Osteocyte (in vitro differentiated cells): ENCODE data around the gene CDH23. TPM values are rescaled to one million over a fixed set of nuclear protein-coding genes. Genes with fewer than 3 reads are reported as not detected.

ENCODE experiments used
- DNase-seq: peaks from one replicate; pipeline ENCODE4 v3.0.0; 2021; ENCODE audit warnings: mixed read lengths; ENCODE audit not compliant: unreplicated experiment; ENCODE audit errors: extremely low spot score
- H3K27ac Mint-ChIP-seq: one replicate; pipeline ENCODE4 v1.8.0; 2021; ENCODE audit warnings: mild to moderate bottlenecking, mixed read lengths; ENCODE audit not compliant: unreplicated experiment
- H3K27me3 Mint-ChIP-seq: one replicate; pipeline ENCODE4 v1.8.0; 2021; ENCODE audit warnings: mixed read lengths; ENCODE audit not compliant: unreplicated experiment
- H3K36me3 Mint-ChIP-seq: one replicate; pipeline ENCODE4 v1.8.0; 2021; ENCODE audit warnings: mixed read lengths; ENCODE audit not compliant: unreplicated experiment
- H3K4me1 Mint-ChIP-seq: one replicate; pipeline ENCODE4 v1.8.0; 2021; ENCODE audit warnings: mixed read lengths; ENCODE audit not compliant: unreplicated experiment
- H3K4me3 Mint-ChIP-seq: one replicate; pipeline ENCODE4 v1.8.0; 2021; ENCODE audit warnings: mild to moderate bottlenecking, moderate library complexity, mixed read lengths; ENCODE audit not compliant: unreplicated experiment
- H3K9me3 Mint-ChIP-seq: one replicate; pipeline ENCODE4 v1.8.0; 2021; ENCODE audit warnings: mixed read lengths; ENCODE audit not compliant: unreplicated experiment
- total RNA-seq: library from RNA; stranded (reverse); gene quantifications from 2 replicates; pipeline ENCODE4 v1.2.1, GENCODE V29; 2021
- TF ChIP-seq, protein P1 (sequence below): fragments of 200-600 bp; sonication (generic); IDR thresholded peaks from 2 replicates; pipeline ENCODE4 v1.5.0; 2021; ENCODE audit warnings: antibody characterized with exemption, mild to moderate bottlenecking, moderate library complexity

Gene CDH23
- total RNA-seq, 1 donor from 2014 or later = not detected

DNA sequence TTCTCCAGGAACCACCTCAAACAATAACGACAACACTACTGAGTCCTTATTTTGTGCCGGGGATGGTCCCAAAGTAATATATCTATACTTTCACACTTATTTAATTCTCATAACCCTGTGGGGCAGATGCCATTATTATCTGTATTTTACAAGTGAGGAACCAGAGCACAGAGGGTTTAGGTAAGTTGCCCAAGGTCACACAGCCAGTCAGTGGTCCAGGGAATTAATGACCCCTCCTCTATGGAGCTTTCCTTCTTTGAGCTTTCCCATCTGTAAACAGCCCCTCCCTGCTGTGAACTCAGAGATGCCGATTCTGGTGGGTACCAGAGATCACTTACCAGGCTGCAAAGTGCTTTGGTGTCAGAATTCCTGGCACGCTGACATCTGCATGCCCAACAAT, 217.2 kb downstream of the CDH23 start:
- no peak for DNase-seq
- Mint-ChIP-seq H3K27ac (no peak overlapping the region), H3K4me1 (no peaks in the 10 kb centered on the region), H3K27me3 (peaks cover 34% of the 10 kb centered on the region), H3K36me3 (no peaks in the 10 kb centered on the region), H3K4me3 (no peak overlapping the region), H3K9me3 (no peaks in the 10 kb centered on the region)
- TF ChIP-seq, protein P1, sequence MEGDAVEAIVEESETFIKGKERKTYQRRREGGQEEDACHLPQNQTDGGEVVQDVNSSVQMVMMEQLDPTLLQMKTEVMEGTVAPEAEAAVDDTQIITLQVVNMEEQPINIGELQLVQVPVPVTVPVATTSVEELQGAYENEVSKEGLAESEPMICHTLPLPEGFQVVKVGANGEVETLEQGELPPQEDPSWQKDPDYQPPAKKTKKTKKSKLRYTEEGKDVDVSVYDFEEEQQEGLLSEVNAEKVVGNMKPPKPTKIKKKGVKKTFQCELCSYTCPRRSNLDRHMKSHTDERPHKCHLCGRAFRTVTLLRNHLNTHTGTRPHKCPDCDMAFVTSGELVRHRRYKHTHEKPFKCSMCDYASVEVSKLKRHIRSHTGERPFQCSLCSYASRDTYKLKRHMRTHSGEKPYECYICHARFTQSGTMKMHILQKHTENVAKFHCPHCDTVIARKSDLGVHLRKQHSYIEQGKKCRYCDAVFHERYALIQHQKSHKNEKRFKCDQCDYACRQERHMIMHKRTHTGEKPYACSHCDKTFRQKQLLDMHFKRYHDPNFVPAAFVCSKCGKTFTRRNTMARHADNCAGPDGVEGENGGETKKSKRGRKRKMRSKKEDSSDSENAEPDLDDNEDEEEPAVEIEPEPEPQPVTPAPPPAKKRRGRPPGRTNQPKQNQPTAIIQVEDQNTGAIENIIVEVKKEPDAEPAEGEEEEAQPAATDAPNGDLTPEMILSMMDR = no peak

DNA sequence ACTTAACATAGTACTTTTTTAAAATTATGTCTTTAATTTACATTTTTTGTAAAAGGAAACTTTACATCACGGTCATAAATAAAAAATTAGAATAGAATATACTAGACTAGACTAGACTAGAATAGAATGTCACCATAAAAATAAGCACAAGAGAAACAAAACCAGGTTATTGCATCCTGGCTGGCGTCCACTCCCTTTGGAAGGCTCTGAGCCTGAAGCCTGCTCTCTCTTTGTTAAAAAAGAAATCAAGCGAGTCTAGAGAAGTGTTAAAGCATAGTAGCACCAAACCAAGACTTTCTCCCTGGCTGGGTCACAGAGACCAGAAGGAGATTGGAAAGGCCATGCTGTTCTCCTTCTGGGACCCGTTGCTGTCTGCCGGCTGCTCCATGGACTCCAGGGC, 218.2 kb downstream of the CDH23 start:
- peaks cover 32% of the 10 kb centered on the region for H3K27me3 Mint-ChIP-seq
- H3K9me3 Mint-ChIP-seq = no peaks in the 10 kb centered on the region
- no peak overlapping the region for H3K4me3 Mint-ChIP-seq
- H3K36me3 Mint-ChIP-seq = no peaks in the 10 kb centered on the region
- DNase-seq = no peak
- no peak overlapping the region for H3K27ac Mint-ChIP-seq
- no peaks in the 10 kb centered on the region for H3K4me1 Mint-ChIP-seq
- TF ChIP-seq, protein P1 = no peak

DNA sequence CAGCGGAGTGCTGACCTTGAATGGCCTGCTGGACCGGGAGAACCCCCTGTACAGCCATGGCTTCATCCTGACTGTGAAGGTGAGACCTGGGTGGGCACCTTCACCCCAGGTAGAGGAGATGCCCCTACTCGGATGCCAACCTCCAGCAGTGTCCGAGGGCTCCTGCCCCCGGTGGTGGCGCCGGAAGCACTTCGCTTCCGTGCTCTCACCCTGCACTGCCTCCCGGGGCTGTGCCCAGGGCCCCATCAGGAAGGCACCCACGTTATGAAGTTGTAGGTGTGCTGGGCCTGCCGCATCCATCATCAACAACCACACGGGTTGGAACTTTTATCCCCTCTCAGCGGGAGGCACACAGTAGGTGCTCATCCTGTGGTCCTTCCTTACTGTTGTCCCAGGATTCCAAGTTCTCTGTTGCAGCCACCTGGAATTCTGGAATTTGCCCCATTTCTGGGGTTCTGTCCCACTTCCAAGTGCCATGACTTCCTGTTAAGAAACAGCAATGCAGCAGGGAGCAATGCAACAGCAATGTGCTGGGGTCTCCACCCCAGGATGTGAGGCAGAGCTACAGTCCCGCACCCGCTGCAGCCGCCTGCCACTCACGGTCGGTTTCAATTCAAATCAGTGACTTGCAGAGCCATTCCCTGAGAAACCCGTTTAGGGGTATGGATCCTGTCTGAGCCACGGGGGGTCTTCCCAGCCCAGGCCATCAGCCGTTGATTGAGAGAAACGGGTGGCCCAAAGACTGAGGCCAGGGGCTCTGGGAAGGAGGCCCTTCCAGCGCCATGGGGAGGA, 219.0 kb downstream of the CDH23 start:
- H3K36me3 Mint-ChIP-seq = no peaks in the 10 kb centered on the region
- no peak overlapping the region for H3K4me3 Mint-ChIP-seq
- no peak overlapping the region for H3K27ac Mint-ChIP-seq
- H3K4me1 Mint-ChIP-seq = no peaks in the 10 kb centered on the region
- no peak for DNase-seq
- TF ChIP-seq, protein P1 = no peak
- peaks cover 32% of the 10 kb centered on the region for H3K27me3 Mint-ChIP-seq
- H3K9me3 Mint-ChIP-seq = no peaks in the 10 kb centered on the region

DNA sequence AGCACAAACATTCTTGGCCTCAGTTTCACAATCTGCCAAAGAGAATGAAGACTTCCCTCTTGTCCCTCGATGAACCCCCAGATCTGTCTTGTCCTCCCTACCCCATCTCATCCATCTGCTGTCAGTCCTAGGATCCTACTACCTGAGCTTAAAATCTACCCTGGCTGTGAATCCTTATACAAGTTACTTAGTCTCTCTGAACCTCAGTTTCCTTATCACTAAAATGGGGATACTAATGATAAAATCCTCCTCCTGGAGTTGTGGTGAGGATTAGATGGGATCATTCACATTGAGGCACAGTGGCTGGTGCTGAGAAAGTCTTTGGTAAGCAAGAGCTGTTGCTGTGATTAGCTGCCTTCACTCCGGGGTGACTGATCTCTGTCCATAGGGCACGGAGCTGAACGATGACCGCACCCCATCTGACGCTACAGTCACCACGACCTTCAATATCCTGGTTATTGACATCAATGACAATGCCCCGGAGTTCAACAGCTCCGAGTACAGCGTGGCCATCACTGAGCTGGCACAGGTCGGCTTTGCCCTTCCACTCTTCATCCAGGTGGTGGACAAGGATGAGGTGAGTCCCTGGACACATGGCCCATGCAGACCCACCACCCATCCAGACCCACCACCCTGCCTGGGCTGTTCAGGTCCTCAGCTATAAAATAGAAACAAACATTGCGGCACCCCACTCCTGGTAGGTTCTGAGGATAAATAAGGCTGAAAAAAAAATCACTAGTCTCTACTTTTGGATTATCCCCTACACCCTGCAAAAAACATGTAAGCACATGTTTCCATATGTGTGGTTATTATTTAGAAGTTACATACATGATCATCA, 220.3 kb downstream of the CDH23 start:
- no peaks in the 10 kb centered on the region for H3K36me3 Mint-ChIP-seq
- TF ChIP-seq, protein P1 = no peak
- no peak overlapping the region for H3K27ac Mint-ChIP-seq
- H3K27me3 Mint-ChIP-seq = peaks cover 21% of the 10 kb centered on the region
- no peak for DNase-seq
- no peaks in the 10 kb centered on the region for H3K9me3 Mint-ChIP-seq
- peaks cover 11% of the 10 kb centered on the region for H3K4me1 Mint-ChIP-seq
- no peak overlapping the region for H3K4me3 Mint-ChIP-seq

DNA sequence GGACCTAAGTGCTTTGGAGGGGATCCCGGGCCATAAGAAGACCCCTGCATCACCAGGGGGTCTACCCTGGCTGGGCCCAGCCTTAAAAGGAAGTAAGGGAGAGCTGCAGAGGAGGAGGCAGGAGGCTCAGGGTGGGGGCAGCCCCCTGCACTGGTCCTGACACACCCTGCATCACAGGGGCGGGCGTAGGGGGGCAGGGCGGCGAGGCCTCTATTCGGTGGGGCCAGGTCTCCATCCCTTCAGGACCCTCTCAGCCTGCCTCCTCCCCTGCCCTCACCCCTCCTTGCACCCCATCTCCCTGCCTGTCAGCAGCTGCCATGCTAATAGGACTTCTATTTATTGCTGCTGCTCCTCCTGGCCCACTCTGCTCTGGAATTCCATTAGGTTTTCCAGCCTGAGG, 221.5 kb downstream of the CDH23 start:
- no peak overlapping the region for H3K4me3 Mint-ChIP-seq
- H3K36me3 Mint-ChIP-seq = no peaks in the 10 kb centered on the region
- H3K4me1 Mint-ChIP-seq = peaks cover 21% of the 10 kb centered on the region
- TF ChIP-seq, protein P1 = no peak
- no peak overlapping the region for H3K27ac Mint-ChIP-seq
- H3K27me3 Mint-ChIP-seq = peaks cover 15% of the 10 kb centered on the region
- DNase-seq = no peak
- no peaks in the 10 kb centered on the region for H3K9me3 Mint-ChIP-seq
